GM19239 (cell line): Measurements from ENCODE around the gene TMEM106A.
"Not testable (repeated sequence)": the region's sequence is repeated elsewhere in the genome, so short reads cannot be mapped to it uniquely, and the experiment has no call there.

Source experiments
- DNase-seq: peaks from one replicate; pipeline ENCODE4 v3.0.0; 2011; ENCODE audit warnings: low spot score; ENCODE audit not compliant: insufficient read length
- FAIRE-seq: peaks from 2 replicates; lab custom pipeline; 2011; peaks lifted over from hg19 to GRCh38; lab: Jason Lieb, UNC

Gene TMEM106A

GRCh38 chr17:43213545-43213944, 1.9 kb downstream of the TMEM106A start:
- FAIRE-seq = no peak
- DNase-seq = no peak

GRCh38 chr17:43215341-43215740, 3.7 kb downstream of the TMEM106A start:
- FAIRE-seq (no peak), DNase-seq (no peak)

- FAIRE-seq (no peak), DNase-seq (no peak)
Observed at GRCh38 chr17:43216369-43216761, 4.7 kb downstream of the TMEM106A start.

- FAIRE-seq (no peak), DNase-seq (no peak)
Observed at GRCh38 chr17:43216762-43217613, 5.3 kb downstream of the TMEM106A start.

- FAIRE-seq = no peak
- DNase-seq = no peak
Observed at GRCh38 chr17:43217614-43218087, 6.0 kb downstream of the TMEM106A start.

- DNase-seq (no peak), FAIRE-seq (no peak)
Observed at GRCh38 chr17:43219001-43219400, 7.3 kb downstream of the TMEM106A start.

GRCh38 chr17:43219746-43220380, 8.2 kb downstream of the TMEM106A start:
- FAIRE-seq = no peak
- DNase-seq = no peak

DNA sequence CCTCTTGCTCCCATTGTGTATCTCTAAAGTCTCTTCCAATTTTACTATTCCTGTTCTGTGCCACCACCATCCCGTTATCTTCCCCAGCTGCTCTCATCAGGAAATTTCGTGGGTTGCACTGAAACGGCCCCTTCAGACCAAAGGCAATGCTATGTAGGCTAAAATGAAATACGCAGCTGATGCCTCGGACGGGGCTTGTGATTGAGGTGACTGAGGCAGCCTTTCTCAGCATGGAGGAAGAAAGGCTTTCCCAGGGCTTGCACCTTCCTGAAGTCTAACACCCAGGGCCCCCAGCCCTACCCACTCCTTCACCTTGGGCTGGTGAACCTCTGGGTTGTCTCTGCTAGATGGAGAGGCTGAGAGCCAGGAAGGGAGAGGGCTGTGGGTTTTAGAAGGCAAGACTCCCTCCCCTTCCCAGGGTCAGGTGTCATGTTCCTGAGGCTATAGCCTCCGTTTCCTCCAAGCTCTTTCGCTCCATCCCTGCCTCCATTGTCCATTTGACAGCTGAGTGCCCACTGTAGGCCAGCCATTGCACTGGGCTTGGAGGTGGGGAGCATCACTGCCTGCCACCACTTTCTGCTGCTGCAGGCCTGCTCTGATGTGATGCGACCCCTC, 8.9 kb downstream of the TMEM106A start:
- FAIRE-seq = no peak

DNA sequence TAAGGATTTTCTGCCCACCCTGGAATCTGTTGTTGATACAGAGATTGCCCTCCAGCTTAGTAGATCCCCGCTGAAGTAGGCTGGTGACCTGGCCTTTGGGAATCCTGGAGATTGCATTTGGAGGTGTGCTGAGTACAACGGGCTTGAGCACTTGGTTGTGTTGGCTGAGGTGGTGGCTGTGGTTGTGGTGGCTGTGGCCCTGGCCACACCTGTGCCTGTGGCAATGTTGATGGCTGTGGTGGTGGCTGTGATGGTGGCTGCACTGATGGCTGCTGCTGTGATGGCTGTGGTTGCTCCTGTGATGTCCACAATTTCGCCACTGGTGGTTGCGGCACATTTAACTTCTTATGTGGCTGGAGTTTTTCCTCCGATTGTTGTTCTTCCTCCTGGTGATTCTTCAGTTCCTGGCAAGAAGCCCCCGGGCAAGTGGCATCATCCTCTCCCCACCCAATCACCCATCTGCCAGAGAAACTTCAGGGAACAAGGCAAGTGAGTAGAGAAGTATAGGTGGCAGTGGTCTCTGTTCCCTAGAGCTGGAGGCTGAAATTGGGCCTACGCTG, 12.6 kb downstream of the TMEM106A start:
- DNase-seq = no peak
- no peak for FAIRE-seq

More for the DNA sequence above, 8.9 kb downstream of the TMEM106A start:
- DNase-seq = no peak

GRCh38 chr17:43226393-43226792, 14.7 kb downstream of the TMEM106A start:
- FAIRE-seq = no peak
- DNase-seq = no peak

DNA sequence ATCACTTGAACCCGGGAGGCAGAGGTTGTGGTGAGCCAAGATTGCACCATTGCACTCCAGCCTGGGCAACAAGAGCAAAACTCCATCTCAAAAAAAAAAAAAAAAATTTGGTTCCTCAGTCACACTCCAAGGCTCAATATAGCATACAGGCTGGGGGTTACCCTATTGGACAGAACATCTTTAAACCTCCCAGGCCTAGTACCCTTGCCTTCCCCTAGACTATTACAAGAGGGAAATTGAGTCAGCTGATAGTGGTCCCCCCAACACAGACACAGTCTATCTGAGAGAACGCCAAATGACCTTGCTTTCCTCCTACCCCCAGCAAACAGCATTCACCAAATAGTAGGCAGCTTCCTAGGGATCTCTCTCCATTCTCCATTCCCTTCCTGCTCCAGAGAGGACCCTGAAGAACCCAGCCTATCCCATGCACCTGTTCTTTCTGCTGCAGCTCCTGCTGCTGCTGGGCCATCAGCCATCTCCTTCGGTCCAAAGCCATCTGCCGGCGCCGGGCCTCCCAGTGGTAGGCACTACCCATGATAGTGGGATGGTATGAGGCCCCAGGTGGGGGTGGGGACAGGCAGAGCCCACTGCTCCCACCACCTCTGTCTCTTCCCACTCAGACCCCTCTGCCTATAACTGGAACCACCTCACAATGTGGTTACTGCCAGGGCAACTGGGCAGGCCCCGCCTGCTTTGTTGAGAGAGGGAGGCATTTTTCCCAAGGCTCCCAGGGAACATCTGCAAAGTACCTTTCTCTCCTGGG, 16.5 kb downstream of the TMEM106A start, which contains the start of gene CCDC200:
Gene CCDC200, minus strand, starts transcription at position 604 of the 763 bp plus-strand sequence. Its CDS starts 69 bp downstream, at position 535.
- FAIRE-seq, DNase-seq: not testable (repeated sequence)

DNA sequence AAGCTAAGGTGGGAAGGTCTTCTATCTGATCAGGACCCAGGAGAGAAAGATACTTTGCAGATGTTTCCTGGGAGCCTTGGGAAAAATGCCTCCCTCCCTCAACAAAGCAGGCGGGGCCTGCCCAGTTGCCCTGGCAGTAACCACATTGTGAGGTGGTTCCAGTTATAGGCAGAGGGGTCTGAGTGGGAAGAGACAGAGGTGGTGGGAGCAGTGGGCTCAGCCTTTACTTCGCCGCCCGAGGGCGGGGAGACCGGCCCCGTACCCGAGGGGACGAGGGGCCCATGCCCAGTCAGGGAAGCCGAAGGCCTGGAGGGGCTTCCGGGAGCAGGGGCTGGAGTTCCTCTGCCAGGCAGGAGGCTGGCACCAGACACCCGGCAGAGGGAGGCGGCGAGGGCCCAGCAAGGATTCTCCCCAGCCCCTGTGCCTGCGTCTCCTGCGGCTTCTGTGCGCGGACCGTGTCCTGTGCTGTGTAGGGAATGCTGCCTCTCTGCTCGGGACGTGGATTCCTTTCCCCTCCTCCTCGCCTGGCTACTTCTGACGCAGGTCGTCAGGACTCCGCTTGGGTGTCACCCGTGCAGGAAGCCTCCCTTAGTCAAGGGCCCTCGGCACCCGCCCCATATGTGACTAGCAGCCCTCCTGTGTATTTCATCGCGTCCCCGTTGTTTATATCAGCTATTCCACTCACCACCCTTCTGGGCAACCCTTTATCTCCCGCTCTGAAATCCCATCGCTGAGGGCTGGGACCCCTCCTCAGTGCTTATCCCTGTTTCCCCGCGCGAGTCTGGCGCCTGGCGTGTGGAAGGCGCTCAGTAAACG, 19.7 kb downstream of the TMEM106A start:
- FAIRE-seq, DNase-seq: not testable (repeated sequence)

GRCh38 chr17:43232021-43232699, 20.5 kb downstream of the TMEM106A start:
- FAIRE-seq, DNase-seq: not testable (repeated sequence)

- not testable (repeated sequence) for FAIRE-seq, DNase-seq
Observed at GRCh38 chr17:43233263-43233662, 21.6 kb downstream of the TMEM106A start.

DNA sequence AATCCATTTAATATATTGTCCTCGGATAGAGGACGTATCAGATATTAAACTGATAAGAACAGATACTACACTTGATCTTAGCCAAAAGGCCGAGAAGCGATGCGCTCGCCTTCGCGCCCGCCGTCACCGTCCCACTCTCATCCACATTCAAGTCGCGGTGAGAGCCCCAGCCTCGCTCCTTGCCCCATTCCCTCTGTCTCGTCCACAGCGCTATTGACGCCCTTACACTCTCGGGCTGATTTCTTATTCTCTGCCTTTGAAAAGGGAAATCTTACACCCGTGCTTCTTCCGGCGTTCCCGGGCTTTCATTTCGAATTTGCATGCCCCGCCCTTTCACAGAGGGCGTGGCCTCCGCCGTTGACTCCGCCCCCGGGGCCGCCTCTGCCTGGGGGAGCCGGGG, 22.2 kb downstream of the TMEM106A start, which contains the start of gene RNU2-1:
Gene RNU2-1, minus strand, starts transcription at position 101 of the 400 bp plus-strand sequence.
- not testable (repeated sequence) for DNase-seq, FAIRE-seq

- not testable (repeated sequence) for DNase-seq, FAIRE-seq
Observed at GRCh38 chr17:43239597-43239996, 27.9 kb downstream of the TMEM106A start.

DNA sequence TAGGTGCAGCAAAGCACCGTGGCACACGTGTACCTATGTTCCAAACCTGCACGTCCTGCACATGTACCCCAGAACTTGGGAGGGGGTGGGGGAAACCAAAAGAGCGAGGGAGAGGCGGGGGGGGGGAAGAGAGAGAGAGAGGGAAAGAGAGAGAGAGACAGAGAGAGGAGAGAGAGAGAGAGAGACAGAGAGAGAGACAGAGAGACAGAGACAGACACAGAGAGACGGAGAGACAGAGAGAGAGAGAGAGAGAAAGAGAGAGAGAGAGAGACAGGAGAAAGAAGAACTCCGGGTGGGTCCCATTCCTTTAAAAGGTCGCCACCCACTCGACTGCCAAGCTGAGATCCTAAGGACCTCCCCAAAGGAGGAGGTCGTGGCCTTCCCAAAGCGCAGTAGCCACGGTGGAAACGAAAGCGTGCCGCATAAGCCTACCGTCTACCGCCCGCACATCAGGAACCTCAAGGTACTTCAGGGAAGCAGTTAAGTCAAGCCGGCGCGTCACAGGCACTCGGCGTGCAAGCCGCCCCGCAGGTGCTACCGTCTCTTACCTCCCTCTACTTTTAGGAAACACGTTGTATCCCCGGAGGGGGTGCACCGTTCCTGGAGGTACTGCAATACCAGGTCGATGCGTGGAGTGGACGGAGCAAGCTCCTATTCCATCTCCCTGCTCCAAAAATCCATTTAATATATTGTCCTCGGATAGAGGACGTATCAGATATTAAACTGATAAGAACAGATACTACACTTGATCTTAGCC, 29.1 kb downstream of the TMEM106A start:
- DNase-seq, FAIRE-seq: not testable (repeated sequence)
